Measurements from ENCODE around the gene ODR4. TPM values are rescaled to one million over a fixed set of nuclear protein-coding genes. Genes with fewer than 3 reads are reported as not detected.

Gene ODR4
- total RNA-seq, 1 experiment from 2014 or later: 29.1 TPM

DNA sequence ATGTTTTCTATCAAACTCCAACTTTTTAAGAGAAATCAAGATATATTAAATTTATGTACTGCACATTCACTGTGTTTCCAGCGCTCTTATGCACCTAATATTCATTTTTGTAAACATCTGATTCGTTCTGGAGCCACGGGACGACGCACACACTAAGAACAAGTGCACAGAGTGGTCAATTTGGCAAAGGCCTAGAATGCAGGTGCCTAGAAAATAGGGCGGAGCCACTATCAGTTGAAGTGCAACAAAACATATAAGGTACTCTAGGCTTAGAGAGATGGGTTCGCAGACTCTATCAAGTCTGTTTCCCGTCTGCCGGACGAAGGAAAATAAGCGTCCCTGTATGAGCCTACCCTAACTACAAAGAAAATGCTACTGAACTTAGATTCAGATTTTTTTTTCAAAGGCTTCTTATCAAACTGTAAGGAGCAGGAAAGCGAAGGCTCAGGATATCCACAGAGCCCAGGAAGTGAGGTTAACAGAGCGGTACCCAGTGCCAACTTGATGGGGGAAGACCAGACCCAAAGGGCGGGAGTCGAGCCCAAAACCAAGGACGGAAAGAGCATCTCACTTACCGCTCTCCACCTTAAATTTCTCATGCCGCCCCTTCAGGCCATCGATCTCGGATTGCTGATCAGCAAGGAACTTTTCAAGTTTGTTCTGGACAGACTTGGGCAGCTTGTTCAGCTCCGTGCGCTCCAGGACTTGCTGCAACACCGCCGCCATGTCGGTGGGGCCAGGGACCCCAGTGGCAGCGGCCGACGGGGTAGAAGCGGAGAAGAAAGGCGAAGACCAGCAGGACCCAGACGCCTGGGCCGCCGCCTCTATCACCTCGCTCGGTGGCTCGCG, 1.1 kb upstream of the ODR4 start:
- Mint-ChIP-seq H3K27ac (ENCODE audit: unreplicated experiment) (peak overlapping the region; percentile 100), H3K4me1 (ENCODE audit: low read depth, unreplicated experiment) (no peaks in the 10 kb centered on the region), H3K36me3 (ENCODE audit: insufficient read depth, unreplicated experiment) (peaks cover 63% of the 10 kb centered on the region), H3K4me3 (ENCODE audit: unreplicated experiment) (peak overlapping the region; percentile 98), H3K9me3 (ENCODE audit: unreplicated experiment) (no peaks in the 10 kb centered on the region), H3K27me3 (ENCODE audit: insufficient read depth, unreplicated experiment) (no peaks in the 10 kb centered on the region)
- intact Hi-C loops (cut with micrococcal nuclease; ENCODE audit: unreplicated experiment): loop anchor here (1.0 kb wide), 4 partner anchors 26 to 612 kb away; partner anchors contain the start of gene PTGS2
- BruUV-seq (replicated peaks): TSS peak; percentile 34
- DNase-seq: peak; percentile 34 to 37
- no peaks in the 10 kb centered on the region for H3K4me1 ChIP-seq
- no peaks in the 10 kb centered on the region for H3K9me3 ChIP-seq
- ChIA-PET CTCF (interaction anchor here (0.6 to 1.3 kb wide), 30 partner anchors 8 to 612 kb away, joined by 3 to 12 read pairs (median 5); partner anchors contain the start of gene PTGS2), POLR2A (interaction anchor here (0.7 to 1.2 kb wide), 7 partner anchors 10 to 36 kb away, joined by 3 to 9 read pairs (median 3); no protein-coding TSS in a partner anchor)
- TF ChIP-seq, protein P1, sequence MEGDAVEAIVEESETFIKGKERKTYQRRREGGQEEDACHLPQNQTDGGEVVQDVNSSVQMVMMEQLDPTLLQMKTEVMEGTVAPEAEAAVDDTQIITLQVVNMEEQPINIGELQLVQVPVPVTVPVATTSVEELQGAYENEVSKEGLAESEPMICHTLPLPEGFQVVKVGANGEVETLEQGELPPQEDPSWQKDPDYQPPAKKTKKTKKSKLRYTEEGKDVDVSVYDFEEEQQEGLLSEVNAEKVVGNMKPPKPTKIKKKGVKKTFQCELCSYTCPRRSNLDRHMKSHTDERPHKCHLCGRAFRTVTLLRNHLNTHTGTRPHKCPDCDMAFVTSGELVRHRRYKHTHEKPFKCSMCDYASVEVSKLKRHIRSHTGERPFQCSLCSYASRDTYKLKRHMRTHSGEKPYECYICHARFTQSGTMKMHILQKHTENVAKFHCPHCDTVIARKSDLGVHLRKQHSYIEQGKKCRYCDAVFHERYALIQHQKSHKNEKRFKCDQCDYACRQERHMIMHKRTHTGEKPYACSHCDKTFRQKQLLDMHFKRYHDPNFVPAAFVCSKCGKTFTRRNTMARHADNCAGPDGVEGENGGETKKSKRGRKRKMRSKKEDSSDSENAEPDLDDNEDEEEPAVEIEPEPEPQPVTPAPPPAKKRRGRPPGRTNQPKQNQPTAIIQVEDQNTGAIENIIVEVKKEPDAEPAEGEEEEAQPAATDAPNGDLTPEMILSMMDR (IDR thresholded peaks at IDR 0.05; ENCODE audit: insufficient read depth in 1 of 2, low read depth in 1 of 2, low read length in 1 of 2, severe bottlenecking in 1 of 2, unreplicated experiment in 1 of 2): no peak
- H3K36me3 ChIP-seq (ENCODE audit: control insufficient read depth, insufficient read depth, low read length): no peaks in the 10 kb centered on the region; the same call in 1 of the 2 replicates
- peak overlapping the region; percentile 78 for H3K4me3 ChIP-seq (ENCODE audit: low read depth, low read length)
- no peaks in the 10 kb centered on the region for H3K27me3 ChIP-seq (replicated peaks; ENCODE audit: control insufficient read depth, insufficient read depth, low read length)

DNA sequence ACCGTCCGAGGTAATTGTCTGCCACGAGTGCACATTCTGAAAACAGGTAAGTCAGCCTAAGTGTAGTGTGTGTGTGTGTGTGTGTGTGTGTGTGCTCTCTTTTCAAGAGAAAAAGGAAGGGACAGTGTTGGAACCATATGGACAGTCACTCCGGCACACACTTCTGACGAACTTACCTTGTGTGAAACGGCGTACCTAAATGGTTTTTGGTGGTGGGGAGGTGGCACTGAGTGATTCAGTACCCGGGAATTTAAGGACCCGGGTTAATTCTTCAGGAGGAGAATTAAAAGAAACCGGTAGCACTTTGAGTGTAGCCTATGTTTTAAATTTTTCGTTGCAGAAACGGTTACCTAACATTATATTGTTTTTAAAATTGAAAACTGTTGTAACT, 286 bp downstream of the ODR4 start:
- TF ChIP-seq, protein P1 (IDR thresholded peaks at IDR 0.05; ENCODE audit: insufficient read depth in 1 of 2, low read depth in 1 of 2, low read length in 1 of 2, severe bottlenecking in 1 of 2, unreplicated experiment in 1 of 2): no peak
- Histone ChIP-seq H3K4me1 (no peaks in the 10 kb centered on the region), H3K9me3 (no peaks in the 10 kb centered on the region), H3K36me3 (ENCODE audit: control insufficient read depth, insufficient read depth, low read length) (no peaks in the 10 kb centered on the region; the same call in 1 of the 2 replicates), H3K27me3 (replicated peaks; ENCODE audit: control insufficient read depth, insufficient read depth, low read length) (no peaks in the 10 kb centered on the region), H3K4me3 (ENCODE audit: low read depth, low read length) (peak overlapping the region; percentile 78)
- Mint-ChIP-seq H3K27me3 (ENCODE audit: insufficient read depth, unreplicated experiment) (no peaks in the 10 kb centered on the region), H3K36me3 (ENCODE audit: insufficient read depth, unreplicated experiment) (peaks cover 66% of the 10 kb centered on the region), H3K4me3 (ENCODE audit: unreplicated experiment) (peak overlapping the region; percentile 98), H3K9me3 (ENCODE audit: unreplicated experiment) (no peaks in the 10 kb centered on the region), H3K27ac (ENCODE audit: unreplicated experiment) (peak overlapping the region; percentile 100), H3K4me1 (ENCODE audit: low read depth, unreplicated experiment) (no peaks in the 10 kb centered on the region)
- DNase-seq: no peak
- intact Hi-C loops (cut with micrococcal nuclease; ENCODE audit: unreplicated experiment): loop anchor here (1.0 kb wide), 4 partner anchors 28 to 610 kb away; partner anchors contain the start of gene PTGS2
- BruUV-seq (replicated peaks): no TSS peak
- CTCF ChIA-PET: interaction anchor here (1.1 to 1.3 kb wide), 17 partner anchors 9 to 611 kb away, joined by 3 to 12 read pairs (median 6); partner anchors contain the start of gene PTGS2
- POLR2A ChIA-PET: interaction anchor here (1.1 kb wide), 1 partner anchor 11 kb away, joined by 9 read pairs; no protein-coding TSS in a partner anchor

DNA sequence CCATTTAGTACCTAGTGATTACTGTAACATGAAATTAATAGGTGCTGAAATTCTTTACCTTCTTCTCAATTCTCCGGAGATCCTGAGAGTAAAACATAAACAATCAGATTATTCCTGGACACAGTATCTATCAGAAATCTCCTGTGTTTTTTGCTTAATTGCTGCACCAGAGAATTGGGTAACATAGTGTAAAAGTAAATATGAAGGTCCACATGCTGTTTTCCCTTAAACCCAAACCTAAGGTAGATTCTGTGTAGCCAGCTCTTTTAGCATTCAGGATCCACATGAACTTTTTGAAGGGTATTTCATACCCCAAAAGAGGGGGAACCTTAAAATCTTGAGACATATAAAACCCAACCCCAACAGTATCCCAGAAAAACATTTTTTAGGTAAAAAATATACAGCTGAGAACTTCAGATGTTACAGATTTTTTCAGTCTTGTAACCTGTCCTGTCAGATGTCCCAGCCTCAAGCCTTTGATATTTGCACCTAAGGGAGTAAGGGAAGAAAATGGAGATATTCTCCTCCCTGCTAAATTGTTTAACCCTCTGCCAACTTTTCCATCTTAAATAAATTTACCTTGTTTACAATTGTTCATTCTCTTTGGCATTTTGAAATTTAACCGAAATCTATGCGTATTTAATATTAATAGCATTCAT, 11.2 kb downstream of the ODR4 start:
- H3K4me1 Mint-ChIP-seq (ENCODE audit: low read depth, unreplicated experiment): no peaks in the 10 kb centered on the region
- H3K9me3 Mint-ChIP-seq (ENCODE audit: unreplicated experiment): no peaks in the 10 kb centered on the region
- H3K27me3 Mint-ChIP-seq (ENCODE audit: insufficient read depth, unreplicated experiment): no peaks in the 10 kb centered on the region
- BruUV-seq (replicated peaks): no TSS peak
- no peak overlapping the region for H3K4me3 Mint-ChIP-seq (ENCODE audit: unreplicated experiment)
- no peaks in the 10 kb centered on the region for H3K36me3 ChIP-seq (ENCODE audit: control insufficient read depth, insufficient read depth, low read length)
- H3K36me3 Mint-ChIP-seq (ENCODE audit: insufficient read depth, unreplicated experiment): peaks cover 33% of the 10 kb centered on the region
- POLR2A ChIA-PET: no interaction called here
- CTCF ChIA-PET: no interaction called here
- H3K27me3 ChIP-seq (replicated peaks; ENCODE audit: control insufficient read depth, insufficient read depth, low read length): no peaks in the 10 kb centered on the region
- H3K9me3 ChIP-seq: no peaks in the 10 kb centered on the region
- intact Hi-C loops (cut with micrococcal nuclease; ENCODE audit: unreplicated experiment): no loop called here
- no peak overlapping the region for H3K4me3 ChIP-seq (ENCODE audit: low read depth, low read length)
- TF ChIP-seq, protein P1 (IDR thresholded peaks at IDR 0.05; ENCODE audit: insufficient read depth in 1 of 2, low read depth in 1 of 2, low read length in 1 of 2, severe bottlenecking in 1 of 2, unreplicated experiment in 1 of 2): no peak
- H3K4me1 ChIP-seq: no peaks in the 10 kb centered on the region
- no peak overlapping the region for H3K27ac Mint-ChIP-seq (ENCODE audit: unreplicated experiment)
- no peak for DNase-seq

All from Caco-2 (cell line).